ENCODE results near the gene AMELX.

Gene AMELX

DNA sequence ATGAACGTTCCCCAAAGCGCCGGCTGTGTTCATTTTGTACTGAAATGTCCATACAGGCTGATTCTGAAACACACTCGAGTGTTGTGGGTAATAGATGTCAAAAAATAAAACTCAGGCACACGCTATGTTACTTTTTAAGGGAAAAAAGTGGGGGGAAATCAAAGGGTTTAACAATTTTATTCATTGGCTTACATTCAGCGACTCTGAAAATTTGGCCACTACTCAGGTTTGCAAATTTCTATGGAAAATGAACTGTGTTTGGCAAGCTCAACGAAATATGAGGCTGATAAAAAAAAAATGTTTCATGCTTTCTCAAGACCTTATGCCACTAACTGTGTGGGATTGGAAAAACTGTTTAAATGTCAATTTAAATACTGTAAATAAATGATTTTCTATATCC, 18.5 kb downstream of the AMELX start:
- no peak for DNase-seq

DNA sequence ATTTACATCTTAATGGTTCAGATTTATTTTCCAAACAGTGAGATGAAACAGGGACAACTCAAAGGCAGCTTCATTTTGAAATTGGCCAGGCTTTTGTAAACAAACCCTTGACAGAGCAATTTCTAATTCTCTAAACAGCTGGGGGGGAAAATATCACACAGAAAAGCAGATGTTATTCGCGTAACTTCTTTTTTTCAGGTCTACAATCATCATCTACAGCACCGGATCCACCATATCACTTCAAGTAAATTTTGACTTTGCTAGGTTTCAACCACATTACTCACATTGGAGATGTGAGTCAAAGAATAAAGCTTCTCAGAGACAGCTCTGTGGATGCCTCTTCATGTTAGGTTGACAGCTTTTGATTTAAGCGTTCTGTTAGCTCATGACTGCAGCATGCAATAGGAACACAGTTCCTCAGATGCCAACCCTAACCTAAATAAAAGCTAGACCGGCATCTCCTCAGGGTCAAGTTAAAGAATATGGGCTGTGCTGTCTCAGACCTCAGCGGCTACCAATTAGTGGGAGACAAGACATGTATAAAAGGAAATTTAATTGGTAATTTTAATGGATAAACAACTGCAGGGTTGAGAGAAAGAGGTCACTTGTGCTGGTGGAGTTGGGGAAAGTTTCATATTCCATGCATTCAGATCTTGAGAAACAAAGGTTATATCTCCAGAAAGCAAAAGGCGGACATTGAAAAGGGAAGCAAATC, 26.8 kb downstream of the AMELX start:
- DNase-seq, result no peak

DNA sequence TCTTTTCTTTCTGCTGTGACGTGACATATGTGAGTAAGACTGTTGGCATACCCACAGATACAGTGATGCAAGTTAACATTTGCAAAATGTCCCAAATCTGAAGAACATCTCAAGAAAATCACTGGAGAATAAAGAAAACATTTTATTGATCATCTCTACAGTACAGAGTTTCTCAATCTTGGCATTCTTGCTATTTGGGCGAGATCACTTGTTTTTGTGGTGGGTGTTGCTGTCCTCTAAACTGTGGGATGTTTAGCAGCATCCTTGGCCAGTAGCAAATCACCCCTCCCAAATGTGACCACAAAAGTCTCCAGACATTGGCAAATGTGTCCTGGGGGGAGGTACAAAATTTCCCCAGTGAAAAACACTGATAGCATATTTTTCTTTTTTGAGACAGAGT, 28.8 kb downstream of the AMELX start:
- DNase-seq, result no peak

DNA sequence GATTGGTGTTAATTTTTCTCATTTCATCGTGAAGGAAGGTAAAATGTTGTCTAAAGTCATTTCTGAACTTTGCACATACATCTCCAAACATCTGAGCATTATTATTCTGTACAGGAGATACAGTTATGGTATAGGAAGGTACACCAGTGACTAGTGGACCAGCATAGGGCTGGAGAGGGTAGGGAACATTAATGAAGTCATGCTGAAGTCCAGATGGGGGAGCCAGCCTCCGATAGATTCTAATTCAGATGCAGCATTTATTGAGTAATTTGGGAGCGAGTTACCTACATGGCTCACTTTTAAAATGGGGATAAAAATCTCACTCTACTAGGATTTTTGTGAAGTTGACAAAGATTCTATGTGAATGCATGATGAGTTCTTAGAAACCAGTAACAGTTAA, 34.9 kb downstream of the AMELX start:
- no peak for DNase-seq

DNA sequence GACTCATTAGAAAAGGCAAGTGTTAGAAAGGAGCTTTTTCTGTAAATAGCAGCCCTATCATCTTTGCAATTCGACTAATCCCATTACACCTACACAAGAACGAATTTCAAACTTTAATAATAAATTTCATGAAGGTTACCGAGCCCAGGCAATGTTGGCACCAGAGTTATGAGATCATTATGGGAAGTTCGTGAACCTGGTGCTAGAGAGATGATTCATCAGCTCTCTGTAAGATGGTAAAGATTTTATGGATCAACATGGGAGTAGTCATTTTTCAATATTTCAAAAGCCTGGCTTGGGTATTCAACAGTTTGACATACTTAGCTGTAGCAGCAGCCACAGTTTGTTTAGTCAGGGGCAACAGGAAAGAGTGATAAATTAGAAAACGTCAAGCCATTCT, 35.8 kb downstream of the AMELX start:
- DNase-seq, result no peak

DNA sequence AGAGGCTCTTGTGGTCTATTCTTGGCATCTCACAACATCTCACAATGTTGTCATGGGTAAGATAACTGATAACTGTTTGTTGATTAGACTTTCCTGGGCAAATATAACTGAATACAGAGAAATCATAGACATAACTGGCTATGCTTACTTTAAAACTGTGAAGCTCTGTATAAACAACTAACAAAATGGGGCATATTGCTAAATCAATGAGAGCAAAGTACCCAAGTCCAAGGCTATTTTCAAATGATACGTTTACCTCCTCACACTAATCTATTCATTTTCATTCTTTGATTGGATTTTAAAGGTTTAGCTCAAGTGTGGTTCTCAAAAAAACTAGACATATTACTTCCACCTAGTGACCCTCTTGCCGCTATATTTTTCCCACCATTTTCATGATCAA, 38.6 kb downstream of the AMELX start:
- DNase-seq, result no peak

DNA sequence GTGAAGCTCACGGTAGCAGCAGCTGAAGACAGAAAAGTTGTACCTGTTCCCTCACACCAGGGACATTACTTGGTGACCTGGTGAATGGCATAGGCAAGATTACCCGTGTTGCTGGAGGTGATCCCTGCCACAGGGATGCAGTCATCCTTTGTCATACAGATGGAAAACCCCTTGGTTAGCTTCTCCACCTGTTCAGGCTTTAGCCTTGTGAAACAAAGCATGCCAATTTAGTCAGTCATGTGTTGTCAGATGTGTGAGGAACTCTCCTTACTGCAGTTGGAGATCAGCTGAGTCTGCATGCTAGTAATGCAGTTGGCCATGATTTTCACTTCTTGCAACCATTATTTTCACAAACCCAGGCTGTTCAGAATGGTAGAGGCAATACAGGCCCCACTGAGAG, 41.0 kb downstream of the AMELX start:
- no peak for DNase-seq

- DNase-seq, result no peak
These were observed 43.0 kb downstream of the AMELX start for GRCh38 chrX:11336201-11336600.

- DNase-seq, result no peak
These were observed 44.2 kb downstream of the AMELX start for GRCh38 chrX:11337292-11338009.

DNA sequence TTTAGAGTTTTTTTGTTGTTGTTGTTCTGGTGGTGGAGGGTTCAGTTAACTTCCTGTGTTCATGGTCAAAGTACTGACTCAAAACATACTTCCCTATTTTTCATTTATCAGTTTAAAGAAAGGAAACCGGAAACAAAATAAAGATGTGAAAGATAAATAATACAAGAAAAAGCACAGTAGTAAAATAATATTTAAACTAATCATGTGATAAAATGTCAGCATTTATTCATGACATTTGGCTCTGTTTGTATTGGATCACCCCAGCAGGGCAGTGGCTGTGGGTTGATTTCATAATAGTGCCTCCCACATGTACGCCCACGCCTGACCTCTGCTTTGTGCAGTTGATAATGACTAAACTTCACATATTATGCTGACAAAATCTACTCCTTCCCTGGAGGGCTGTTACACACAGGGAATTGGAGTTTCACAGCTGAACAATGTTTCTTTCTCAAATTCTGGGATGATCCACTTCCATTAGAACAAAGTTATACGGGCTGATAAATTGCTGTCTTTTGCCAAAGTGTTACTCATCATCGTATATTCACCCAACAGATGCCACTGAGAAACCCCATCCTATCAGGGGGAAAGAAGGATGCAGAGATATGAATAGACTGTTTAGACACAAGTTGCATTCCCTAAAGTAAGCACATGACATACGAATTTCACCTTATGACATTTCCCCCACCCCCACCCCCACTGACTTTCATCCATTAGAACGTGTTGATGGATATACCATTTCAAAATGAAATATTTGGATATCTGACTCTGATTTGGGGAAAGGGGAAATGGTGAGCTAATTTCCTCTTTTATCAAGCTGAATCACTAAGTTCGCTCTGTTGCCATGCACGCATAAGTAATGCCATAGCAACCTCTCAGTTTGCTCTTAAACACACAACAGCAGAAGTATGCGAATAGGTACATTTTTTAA, 48.3 kb downstream of the AMELX start:
- DNase-seq, result no peak

- DNase-seq, result no peak
These were observed 49.5 kb downstream of the AMELX start for GRCh38 chrX:11342673-11343072.

DNA sequence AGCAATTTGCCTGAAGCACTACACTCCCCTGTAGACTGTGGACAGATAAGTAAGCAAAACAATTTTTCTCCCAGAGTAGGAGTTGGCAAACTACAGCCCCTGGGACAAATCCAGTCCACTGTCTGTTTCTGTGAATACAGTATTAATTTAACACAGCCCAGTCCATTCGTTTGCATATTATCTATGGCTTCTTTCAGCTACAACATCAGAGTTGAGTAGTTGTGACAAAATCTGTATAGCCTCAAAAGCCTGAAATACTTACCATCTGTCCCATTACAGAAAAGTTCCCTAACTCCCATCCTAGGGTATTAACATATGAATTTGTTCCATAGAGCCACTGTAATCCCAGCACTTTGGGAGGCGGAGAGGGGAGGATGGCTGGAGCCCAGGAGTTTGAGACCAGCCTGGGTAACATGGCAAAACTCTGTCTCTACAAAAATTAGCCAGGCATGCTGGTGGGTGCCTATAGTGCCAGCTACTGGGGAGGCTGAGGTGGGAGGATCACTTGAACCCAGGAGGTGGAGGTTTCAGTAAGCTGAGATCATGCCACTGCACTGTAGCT, 53.0 kb downstream of the AMELX start:
- DNase-seq, result no peak

DNA sequence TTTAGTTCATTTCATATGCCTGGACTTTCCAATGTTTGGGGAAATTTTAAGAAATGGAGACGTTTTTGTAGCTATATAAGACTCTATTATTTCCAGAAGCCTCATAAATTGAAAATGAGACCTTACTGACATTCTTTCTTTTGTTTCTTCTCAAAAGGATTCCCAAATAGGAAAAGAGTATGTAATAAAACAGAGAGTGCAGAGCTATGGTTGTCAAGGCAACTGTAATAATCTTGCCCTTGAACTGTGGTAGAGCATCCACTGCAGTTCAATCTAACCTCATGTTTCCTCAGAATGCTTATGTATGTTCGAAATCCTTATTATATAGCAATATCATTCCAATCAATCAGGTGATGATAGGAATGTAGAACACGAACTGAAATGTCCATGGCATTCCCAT, 54.1 kb downstream of the AMELX start:
- no peak for DNase-seq

DNA sequence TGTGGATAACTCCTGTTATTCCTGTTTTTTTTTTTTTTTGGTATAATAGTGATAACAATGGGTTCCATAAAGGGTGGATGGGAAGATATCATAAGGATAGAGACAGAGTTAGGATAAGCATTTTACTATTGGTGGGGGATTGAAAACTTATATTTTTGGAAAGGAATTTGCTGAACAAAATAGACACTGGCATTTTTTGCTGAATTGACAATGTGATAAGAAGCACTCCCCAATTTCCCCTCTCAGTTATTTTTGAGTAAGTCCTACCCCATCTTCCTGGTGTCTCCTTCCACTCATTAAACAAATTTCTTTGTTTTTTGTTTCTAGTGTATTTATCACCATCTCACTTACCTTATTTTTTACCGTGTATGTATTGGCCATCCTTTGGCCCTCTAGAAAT, 55.8 kb downstream of the AMELX start:
- no peak for DNase-seq

- DNase-seq, result no peak
These were observed 56.6 kb downstream of the AMELX start for GRCh38 chrX:11349661-11350337.
